Fibroblast of lung (primary cell): ENCODE data around the gene KLHL3. TPM values are rescaled to one million over a fixed set of nuclear protein-coding genes. Genes with fewer than 3 reads are reported as not detected.

Experiments
- DNase-seq, 2 donors: peaks; one replicate each; pipeline versions ENCODE4 v3.0.0 to v3.0.0-alpha.2; 2010; ENCODE audit warnings: low read depth in 2 of 2
- H2AFZ ChIP-seq: 2 replicates; pipeline ENCODE4 v1.5.1; 2012; ENCODE audit warnings: low read length, control low read depth, inconsistent platforms
- H3K27ac ChIP-seq: 2 replicates; pipeline ENCODE4 v1.5.1; 2011; ENCODE audit warnings: low read length, control low read depth; ENCODE audit not compliant: insufficient read depth
- H3K27me3 ChIP-seq: 2 replicates; pipeline ENCODE4 v1.5.1; 2011; ENCODE audit warnings: mild to moderate bottlenecking, low read length; ENCODE audit not compliant: control insufficient read depth, insufficient read depth
- H3K36me3 ChIP-seq: 2 replicates; pipeline ENCODE4 v1.5.1; 2011; ENCODE audit warnings: low read length; ENCODE audit not compliant: control insufficient read depth, insufficient read depth
- H3K4me1 ChIP-seq: 2 replicates; pipeline ENCODE4 v1.5.1; 2011; ENCODE audit warnings: low read length; ENCODE audit not compliant: control insufficient read depth, insufficient read depth; ENCODE audit errors: extremely low read depth
- H3K4me2 ChIP-seq: 2 replicates; pipeline ENCODE4 v1.5.1; 2011; ENCODE audit warnings: low read length, control low read depth; ENCODE audit not compliant: insufficient read depth; ENCODE audit errors: extremely low read depth
- H3K4me3 ChIP-seq, 4 experiments: fragments of 200-600 bp in 1 of 4; sonication (generic) in 1 of 4; replicated peaks in 1 of 4; 2 replicates each; pipeline ENCODE4 v1.5.1; 2011 to 2016; ENCODE audit warnings: low read length in 4 of 4, low read depth in 3 of 4, mild to moderate bottlenecking in 3 of 4, control low read depth in 2 of 4, inconsistent platforms in 1 of 4, mixed read lengths in 1 of 4; ENCODE audit not compliant: insufficient read depth in 1 of 4; ENCODE audit errors: control extremely low read depth in 1 of 4
- H3K79me2 ChIP-seq: 2 replicates; pipeline ENCODE4 v1.5.1; 2012; ENCODE audit warnings: mild to moderate bottlenecking, low read length, inconsistent platforms; ENCODE audit not compliant: control insufficient read depth, insufficient read depth
- H3K9ac ChIP-seq: 2 replicates; pipeline ENCODE4 v1.5.1; 2011; ENCODE audit warnings: mild to moderate bottlenecking, low read length, control low read depth; ENCODE audit not compliant: insufficient read depth
- H3K9me3 ChIP-seq: 2 replicates; pipeline ENCODE4 v1.5.1; 2012; ENCODE audit warnings: low read depth, low read length; ENCODE audit not compliant: control insufficient read depth, insufficient read depth
- H4K20me1 ChIP-seq: 2 replicates; pipeline ENCODE4 v1.5.1; 2011; ENCODE audit warnings: low read length; ENCODE audit not compliant: control insufficient read depth, insufficient read depth; ENCODE audit errors: extremely low read depth
- EZH2 ChIP-seq: IDR thresholded peaks from 2 replicates; pipeline ENCODE4 v1.5.1; 2012; ENCODE audit warnings: low read length, control low read depth, mild to moderate bottlenecking; ENCODE audit errors: missing control alignments
- polyA plus RNA-seq, 2 donors: library from polyadenylated mRNA; depleted of rRNA in 1 of 2; stranded (reverse) in 1 of 2; unstranded in 1 of 2; fragments of >200 nt; gene quantifications; 2 replicates each; pipeline ENCODE4 v1.2.1, GENCODE V29; 2011 to 2012; ENCODE audit warnings: missing spikeins in 1 of 2
- total RNA-seq: library from RNA; depleted of rRNA; stranded (reverse); fragments of >200 nt; gene quantifications from 2 replicates; pipeline ENCODE4 v1.2.1, GENCODE V29; 2014
- TF ChIP-seq, protein P1 (sequence below), 2 donors: IDR thresholded peaks in 1 of 2; conservative IDR thresholded peaks in 1 of 2; 1 replicate in 1 of 2; 2 replicates in 1 of 2; pipeline ENCODE4 v1.5.1; 2011 to 2012; ENCODE audit warnings: low read length in 2 of 2, control low read depth in 1 of 2, inconsistent platforms in 1 of 2, low read depth in 1 of 2, mild to moderate bottlenecking in 1 of 2

The KLHL3 gene
- total and polyA plus RNA-seq, 2 donors (not counting 1 experiment from before 2014, with no cell fraction given), result 0.60 to 2.3 TPM

DNA sequence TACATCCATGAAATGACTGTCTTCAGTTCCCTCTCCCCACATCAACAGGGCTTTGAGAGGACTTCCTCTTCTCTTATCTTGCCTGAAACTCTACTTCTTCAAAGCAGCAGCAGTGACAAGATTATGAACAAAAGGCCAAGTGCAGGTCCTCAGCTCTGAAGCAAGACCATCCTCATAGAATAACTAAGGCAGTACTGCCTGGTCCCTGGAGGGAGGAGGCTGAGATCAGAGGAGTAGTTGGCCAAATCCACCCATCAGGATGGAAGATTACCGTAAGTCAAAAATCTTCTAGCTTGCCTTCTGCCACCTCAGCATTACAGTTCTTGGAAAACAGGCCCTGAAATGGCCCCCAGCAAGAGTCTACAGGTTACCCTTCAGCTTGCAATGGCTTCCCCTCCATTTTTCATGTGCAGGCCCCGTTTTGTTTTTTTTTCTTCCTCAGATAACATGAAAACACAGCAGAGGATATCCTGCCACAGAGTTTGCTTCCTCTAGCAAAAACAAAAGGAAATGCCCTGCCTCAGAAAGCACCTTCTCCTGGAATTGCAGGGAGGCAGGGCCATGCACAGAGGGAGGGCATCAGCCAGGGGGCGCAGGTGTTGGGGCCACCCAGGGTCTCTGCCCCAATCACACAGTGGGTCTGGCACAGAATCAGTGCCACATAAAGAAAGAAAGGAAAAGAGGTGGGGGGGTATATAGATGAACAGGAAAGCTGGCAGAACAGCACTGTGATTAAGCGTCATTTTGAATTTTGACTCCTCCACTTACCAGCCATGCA is 40.0 kb downstream of the KLHL3 start:
- Histone ChIP-seq H3K36me3 (no peaks in the 10 kb centered on the region), H2AFZ (no peak overlapping the region), H3K4me2 (no peak overlapping the region), H3K4me3 (no peak overlapping the region), H3K4me1 (no peaks in the 10 kb centered on the region), H3K27ac (no peak overlapping the region), H4K20me1 (no peaks in the 10 kb centered on the region), H3K79me2 (no peaks in the 10 kb centered on the region), H3K9me3 (no peaks in the 10 kb centered on the region), H3K27me3 (no peaks in the 10 kb centered on the region), H3K9ac (no peak overlapping the region)
- DNase-seq, result no peak
- TF ChIP-seq EZH2, result no peak
- TF ChIP-seq, protein P1, sequence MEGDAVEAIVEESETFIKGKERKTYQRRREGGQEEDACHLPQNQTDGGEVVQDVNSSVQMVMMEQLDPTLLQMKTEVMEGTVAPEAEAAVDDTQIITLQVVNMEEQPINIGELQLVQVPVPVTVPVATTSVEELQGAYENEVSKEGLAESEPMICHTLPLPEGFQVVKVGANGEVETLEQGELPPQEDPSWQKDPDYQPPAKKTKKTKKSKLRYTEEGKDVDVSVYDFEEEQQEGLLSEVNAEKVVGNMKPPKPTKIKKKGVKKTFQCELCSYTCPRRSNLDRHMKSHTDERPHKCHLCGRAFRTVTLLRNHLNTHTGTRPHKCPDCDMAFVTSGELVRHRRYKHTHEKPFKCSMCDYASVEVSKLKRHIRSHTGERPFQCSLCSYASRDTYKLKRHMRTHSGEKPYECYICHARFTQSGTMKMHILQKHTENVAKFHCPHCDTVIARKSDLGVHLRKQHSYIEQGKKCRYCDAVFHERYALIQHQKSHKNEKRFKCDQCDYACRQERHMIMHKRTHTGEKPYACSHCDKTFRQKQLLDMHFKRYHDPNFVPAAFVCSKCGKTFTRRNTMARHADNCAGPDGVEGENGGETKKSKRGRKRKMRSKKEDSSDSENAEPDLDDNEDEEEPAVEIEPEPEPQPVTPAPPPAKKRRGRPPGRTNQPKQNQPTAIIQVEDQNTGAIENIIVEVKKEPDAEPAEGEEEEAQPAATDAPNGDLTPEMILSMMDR (conservative IDR thresholded peaks at IDR 0.05 in 1 of 2, IDR thresholded peaks at IDR 0.05 in 1 of 2; ENCODE audit: low read depth in 1 of 2, low read length in 2 of 2), result no peak

DNA sequence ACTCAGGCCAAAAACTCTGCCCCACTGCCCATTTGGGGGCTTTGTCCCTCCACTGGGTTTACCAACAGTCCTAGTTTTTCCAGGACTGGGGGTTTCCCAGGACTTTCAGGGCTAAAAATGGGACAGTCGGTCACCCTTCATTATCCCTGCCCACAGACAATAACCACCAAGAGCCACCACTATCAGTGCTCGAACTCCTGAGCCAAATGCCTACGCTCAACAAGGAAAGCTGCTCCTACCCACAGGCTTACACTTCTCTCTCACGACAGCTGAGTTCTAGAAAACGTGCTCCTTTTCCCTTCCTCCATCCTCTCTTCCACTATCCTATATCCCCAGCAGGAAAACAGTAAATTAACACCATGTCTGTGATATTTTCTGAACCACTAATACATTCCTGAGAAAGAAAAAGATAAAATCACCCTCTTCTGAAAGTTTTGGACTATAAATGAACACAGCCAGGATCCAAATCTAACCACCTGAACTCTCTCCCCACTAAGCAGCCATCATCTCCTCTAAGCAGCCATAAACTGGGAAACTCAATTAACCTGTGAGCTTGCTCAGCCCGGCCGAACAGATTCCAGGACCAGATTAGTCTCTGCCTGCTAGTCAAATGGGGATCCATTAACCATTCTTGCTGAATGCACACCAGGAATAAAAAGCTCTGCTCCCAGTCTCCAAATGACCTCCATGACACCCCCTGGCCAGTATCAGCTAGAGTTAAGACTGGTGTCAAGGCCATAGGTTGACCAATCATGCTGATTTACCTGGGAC is 41.8 kb downstream of the KLHL3 start:
- no peaks in the 10 kb centered on the region for H4K20me1 ChIP-seq
- no peak for TF ChIP-seq EZH2
- TF ChIP-seq, protein P1 (conservative IDR thresholded peaks at IDR 0.05 in 1 of 2, IDR thresholded peaks at IDR 0.05 in 1 of 2; ENCODE audit: low read depth in 1 of 2, low read length in 2 of 2), result no peak
- DNase-seq, result no peak
- H3K4me3 ChIP-seq, result no peak overlapping the region
- H3K9ac ChIP-seq, result no peak overlapping the region
- H3K27ac ChIP-seq, result no peak overlapping the region
- no peaks in the 10 kb centered on the region for H3K27me3 ChIP-seq
- H3K36me3 ChIP-seq, result no peaks in the 10 kb centered on the region
- no peak overlapping the region for H2AFZ ChIP-seq
- H3K4me2 ChIP-seq, result no peak overlapping the region
- no peaks in the 10 kb centered on the region for H3K4me1 ChIP-seq
- H3K9me3 ChIP-seq, result no peaks in the 10 kb centered on the region
- H3K79me2 ChIP-seq, result no peaks in the 10 kb centered on the region

DNA sequence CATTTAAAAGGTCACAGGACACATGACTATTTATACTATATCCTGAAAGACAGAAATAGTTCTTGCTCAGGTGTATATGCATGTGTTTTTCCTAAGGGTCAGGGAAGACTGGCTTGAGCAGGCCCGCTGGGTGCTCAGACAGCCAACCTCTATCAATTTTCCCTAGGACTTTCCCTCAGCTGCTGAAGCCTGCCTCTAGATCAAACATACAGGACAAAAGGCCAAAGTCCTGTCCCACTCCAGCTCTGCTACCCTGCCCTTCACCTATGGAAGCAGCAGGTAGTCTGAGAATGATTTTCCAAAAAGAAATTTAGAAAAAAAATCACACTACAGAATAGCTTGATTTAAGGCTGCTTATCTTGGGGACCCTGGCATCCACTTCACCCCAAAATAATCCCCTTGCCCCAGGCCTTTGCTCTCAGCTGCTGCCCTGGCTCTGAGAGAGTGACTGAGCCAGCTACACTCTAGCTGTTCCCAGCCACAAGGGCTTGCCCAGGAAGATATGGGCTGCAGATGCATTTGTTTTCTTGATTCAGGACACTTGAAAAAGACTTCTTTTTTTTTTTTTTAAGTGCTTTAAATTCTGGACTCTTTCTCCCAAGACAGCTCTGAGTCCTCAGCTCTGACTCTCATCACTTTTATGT is 42.5 kb downstream of the KLHL3 start:
- Histone ChIP-seq H3K9ac (no peak overlapping the region), H3K4me2 (no peak overlapping the region), H3K27me3 (no peaks in the 10 kb centered on the region), H3K9me3 (no peaks in the 10 kb centered on the region), H3K4me1 (no peaks in the 10 kb centered on the region), H3K4me3 (no peak overlapping the region), H2AFZ (no peak overlapping the region), H4K20me1 (no peaks in the 10 kb centered on the region), H3K27ac (no peak overlapping the region), H3K36me3 (no peaks in the 10 kb centered on the region), H3K79me2 (no peaks in the 10 kb centered on the region)
- DNase-seq, result no peak
- TF ChIP-seq, protein P1 (conservative IDR thresholded peaks at IDR 0.05 in 1 of 2, IDR thresholded peaks at IDR 0.05 in 1 of 2; ENCODE audit: low read depth in 1 of 2, low read length in 2 of 2), result no peak
- TF ChIP-seq EZH2, result no peak
